Measurements from ENCODE around the gene CHCHD10. TPM values are rescaled to one million over a fixed set of nuclear protein-coding genes. Genes with fewer than 3 reads are reported as not detected.
A peak's percentile ranks its signal among the peaks of the same experiment; 100 is the strongest.
"Not testable (repeated sequence)": the region's sequence is repeated elsewhere in the genome, so short reads cannot be mapped to it uniquely, and the experiment has no call there.

CHCHD10 gene
- total and polyA plus RNA-seq, 4 experiments from 2014 or later = 16.3 to 45.9 (median 38.9) TPM

- Histone ChIP-seq H3K36me3 (ENCODE audit: insufficient read depth, low read length) (no peaks in the 10 kb centered on the region), H3K9me3 (ENCODE audit: control insufficient read depth in 1 of 2, low read length in 2 of 2) (no peaks in the 10 kb centered on the region), H3K27me3 (ENCODE audit: insufficient read depth, low read length) (no peaks in the 10 kb centered on the region), H3K27ac (ENCODE audit: low read depth, low read length) (no peak overlapping the region), H3K4me3 (ENCODE audit: low read length in 2 of 2) (no peak overlapping the region), H3K4me1 (ENCODE audit: insufficient read depth, low read length) (no peaks in the 10 kb centered on the region)
- Mint-ChIP-seq H3K9me3 (no peaks in the 10 kb centered on the region), H3K36me3 (peaks cover 0 to 2% of the 10 kb centered on the region in 2 donors), H3K4me3 (no peak overlapping the region), H3K27me3 (no peaks in the 10 kb centered on the region), H3K4me1 (no peaks in the 10 kb centered on the region), H3K27ac (no peak overlapping the region)
- POLR2A ChIA-PET (ENCODE audit: partially characterized antibody) = no interaction called here
- intact Hi-C loops (cut with micrococcal nuclease) = no loop called here
- CTCF ChIA-PET (ENCODE audit: partially characterized antibody) = interaction anchor here (0.7 kb wide), 1 partner anchor 34 kb away, joined by 3 read pairs; no protein-coding TSS in a partner anchor
- no peak for DNase-seq
Measured at GRCh38 chr22:23737696-23738095, 30.1 kb downstream of the CHCHD10 start.

DNA sequence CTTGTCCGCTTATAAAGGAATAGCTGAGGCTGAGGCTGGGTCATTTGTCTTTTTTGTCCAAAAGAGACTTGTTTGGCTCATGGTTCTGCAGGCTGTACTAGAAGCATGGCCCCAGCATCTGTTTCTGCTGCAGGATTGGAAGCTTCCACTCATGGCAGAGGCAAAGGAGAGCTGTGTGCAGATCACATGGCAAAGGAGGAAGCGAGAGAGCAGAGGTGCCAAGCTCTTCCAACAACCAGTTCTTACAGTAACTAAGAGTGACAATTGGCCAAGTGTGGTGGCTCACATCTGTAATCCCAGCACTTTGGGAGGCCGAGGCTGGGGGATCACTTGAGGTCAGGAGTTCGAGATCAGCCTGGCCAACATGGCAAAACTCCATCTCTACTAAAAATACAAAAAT lies 39.7 kb downstream of the CHCHD10 start:
- H3K27me3 Mint-ChIP-seq = peaks cover 5 to 11% of the 10 kb centered on the region in 2 donors
- H3K4me3 ChIP-seq (ENCODE audit: low read length in 2 of 2); H3K4me1 ChIP-seq (ENCODE audit: insufficient read depth, low read length); H3K36me3 ChIP-seq (ENCODE audit: insufficient read depth, low read length); H3K36me3 Mint-ChIP-seq; DNase-seq; H3K9me3 ChIP-seq (ENCODE audit: control insufficient read depth in 1 of 2, low read length in 2 of 2); H3K27ac ChIP-seq (ENCODE audit: low read depth, low read length); CTCF ChIA-PET (ENCODE audit: partially characterized antibody); H3K9me3 Mint-ChIP-seq; H3K27me3 ChIP-seq (ENCODE audit: insufficient read depth, low read length); H3K4me1 Mint-ChIP-seq; H3K4me3 Mint-ChIP-seq; intact Hi-C loops (cut with micrococcal nuclease); POLR2A ChIA-PET (ENCODE audit: partially characterized antibody); H3K27ac Mint-ChIP-seq: not testable (repeated sequence)

GRCh38 chr22:23722724-23723123 lies 45.0 kb downstream of the CHCHD10 start:
- Histone ChIP-seq H3K4me3 (ENCODE audit: low read length in 2 of 2) (no peak overlapping the region), H3K27me3 (ENCODE audit: insufficient read depth, low read length) (no peaks in the 10 kb centered on the region), H3K27ac (ENCODE audit: low read depth, low read length) (no peak overlapping the region), H3K36me3 (ENCODE audit: insufficient read depth, low read length) (no peaks in the 10 kb centered on the region), H3K4me1 (ENCODE audit: insufficient read depth, low read length) (no peaks in the 10 kb centered on the region), H3K9me3 (ENCODE audit: control insufficient read depth in 1 of 2, low read length in 2 of 2) (no peaks in the 10 kb centered on the region)
- ChIA-PET CTCF (ENCODE audit: partially characterized antibody) (no interaction called here), POLR2A (ENCODE audit: partially characterized antibody) (no interaction called here)
- no peaks in the 10 kb centered on the region for H3K36me3 Mint-ChIP-seq
- peaks cover 0 to 2% (median 0%) of the 10 kb centered on the region in 8 donors for H3K9me3 Mint-ChIP-seq
- no peaks in the 10 kb centered on the region for H3K4me1 Mint-ChIP-seq
- H3K27me3 Mint-ChIP-seq = peaks cover 5 to 9% of the 10 kb centered on the region in 2 donors
- H3K4me3 Mint-ChIP-seq = no peak overlapping the region
- DNase-seq = no peak
- intact Hi-C loops (cut with micrococcal nuclease) = no loop called here
- no peak overlapping the region for H3K27ac Mint-ChIP-seq

GRCh38 chr22:23722160-23722559 lies 45.6 kb downstream of the CHCHD10 start:
- no peak for DNase-seq
- ChIA-PET CTCF (ENCODE audit: partially characterized antibody) (no interaction called here), POLR2A (ENCODE audit: partially characterized antibody) (no interaction called here)
- Mint-ChIP-seq H3K27me3 (peaks cover 5 to 9% of the 10 kb centered on the region in 2 donors), H3K27ac (no peak overlapping the region), H3K4me1 (peaks cover 2 to 5% (median 3%) of the 10 kb centered on the region in 4 donors), H3K4me3 (no peak overlapping the region), H3K9me3 (peaks cover 0 to 2% (median 0%) of the 10 kb centered on the region in 8 donors), H3K36me3 (no peaks in the 10 kb centered on the region)
- Histone ChIP-seq H3K27me3 (ENCODE audit: insufficient read depth, low read length) (no peaks in the 10 kb centered on the region), H3K36me3 (ENCODE audit: insufficient read depth, low read length) (no peaks in the 10 kb centered on the region), H3K27ac (ENCODE audit: low read depth, low read length) (no peak overlapping the region), H3K4me3 (ENCODE audit: low read length in 2 of 2) (no peak overlapping the region), H3K9me3 (ENCODE audit: control insufficient read depth in 1 of 2, low read length in 2 of 2) (no peaks in the 10 kb centered on the region), H3K4me1 (ENCODE audit: insufficient read depth, low read length) (peaks cover 4% of the 10 kb centered on the region)
- intact Hi-C loops (cut with micrococcal nuclease) = no loop called here

DNA sequence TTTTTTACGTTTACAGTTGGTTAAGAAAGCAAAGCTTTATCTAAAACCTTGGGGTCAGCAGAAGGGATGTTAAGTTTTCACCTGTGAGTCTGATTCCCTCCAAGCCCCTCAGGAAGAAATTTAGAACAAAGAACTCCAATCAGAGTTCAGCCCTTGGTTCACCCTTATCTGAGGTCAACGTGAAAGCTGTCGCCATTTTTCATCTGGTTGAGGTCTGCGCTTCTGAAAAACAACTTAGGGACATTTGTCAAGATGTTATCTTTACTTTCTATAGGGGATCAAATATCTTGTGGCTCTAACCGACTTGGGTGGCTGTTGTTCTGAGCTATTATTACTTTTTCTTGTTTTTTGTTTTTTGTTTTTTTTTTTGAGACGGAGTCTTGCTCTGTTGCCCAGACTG lies 46.9 kb downstream of the CHCHD10 start:
- Histone ChIP-seq H3K27me3 (ENCODE audit: insufficient read depth, low read length) (no peaks in the 10 kb centered on the region), H3K9me3 (ENCODE audit: control insufficient read depth in 1 of 2, low read length in 2 of 2) (no peaks in the 10 kb centered on the region), H3K36me3 (ENCODE audit: insufficient read depth, low read length) (no peaks in the 10 kb centered on the region), H3K4me3 (ENCODE audit: low read length in 2 of 2) (no peak overlapping the region), H3K27ac (ENCODE audit: low read depth, low read length) (no peak overlapping the region), H3K4me1 (ENCODE audit: insufficient read depth, low read length) (peaks cover 12% of the 10 kb centered on the region)
- intact Hi-C loops (cut with micrococcal nuclease) = no loop called here
- ChIA-PET CTCF (ENCODE audit: partially characterized antibody) (interaction anchor here (0.8 to 1.5 kb wide), 2 partner anchors 46 to 126 kb away, joined by 3 read pairs; no protein-coding TSS in a partner anchor), POLR2A (ENCODE audit: partially characterized antibody) (no interaction called here)
- H3K27me3 Mint-ChIP-seq = peaks cover 0 to 6% of the 10 kb centered on the region in 2 donors
- H3K9me3 Mint-ChIP-seq = peaks cover 0 to 2% (median 0%) of the 10 kb centered on the region in 8 donors
- no peaks in the 10 kb centered on the region for H3K36me3 Mint-ChIP-seq
- DNase-seq = no peak
- no peak overlapping the region for H3K4me3 Mint-ChIP-seq
- peaks cover 4 to 13% (median 5%) of the 10 kb centered on the region in 4 donors for H3K4me1 Mint-ChIP-seq
- H3K27ac Mint-ChIP-seq = no peak overlapping the region

DNA sequence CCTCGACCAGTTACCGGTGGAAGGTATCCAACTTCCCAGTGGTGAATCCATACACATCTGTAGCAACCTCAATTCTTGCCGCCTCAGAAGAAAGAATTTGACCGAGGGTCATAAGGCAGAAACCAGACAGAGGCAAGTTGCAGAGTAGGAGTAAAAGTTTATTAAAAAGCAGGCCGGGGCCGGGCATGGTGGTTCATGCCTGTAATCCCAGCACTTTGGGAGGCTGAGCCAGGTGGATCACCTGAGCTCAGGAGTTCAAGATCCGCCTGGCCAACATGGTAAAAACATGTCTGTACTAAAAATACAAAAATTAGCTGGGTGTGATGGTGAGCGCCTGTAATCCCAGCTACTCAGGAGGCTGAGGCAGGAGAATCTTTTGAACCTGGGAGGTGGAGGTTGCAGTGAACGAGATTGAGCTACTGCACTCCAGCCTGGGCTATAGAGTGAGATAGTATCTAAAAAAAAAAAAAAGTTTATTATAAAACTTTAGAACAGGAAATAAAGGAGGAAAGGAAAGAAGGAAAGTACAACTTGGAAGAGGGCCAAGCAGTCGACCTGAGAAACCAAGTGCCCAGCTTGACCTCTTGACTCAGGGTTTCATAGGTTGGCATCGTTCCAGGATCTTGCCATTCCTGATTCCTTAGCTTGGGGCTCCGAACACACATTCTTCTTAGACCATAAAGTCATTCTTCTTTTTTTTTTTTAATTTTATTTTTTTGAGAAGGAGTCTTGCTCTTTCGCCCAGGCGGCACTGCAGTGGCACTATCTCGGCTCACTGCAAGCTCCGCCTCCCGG lies 49.2 kb downstream of the CHCHD10 start:
- no peaks in the 10 kb centered on the region for H3K9me3 ChIP-seq (ENCODE audit: control insufficient read depth in 1 of 2, low read length in 2 of 2)
- Mint-ChIP-seq H3K27ac (peak overlapping the region in 2 of 7 donors; percentile 63 to 75), H3K9me3 (peaks cover 0 to 2% (median 0%) of the 10 kb centered on the region in 8 donors), H3K36me3 (peaks cover 6 to 10% of the 10 kb centered on the region in 2 donors), H3K4me3 (peak overlapping the region in 5 of 8 donors; percentile 15 to 54 (median 34)), H3K4me1 (peaks cover 7 to 28% (median 13%) of the 10 kb centered on the region in 4 donors), H3K27me3 (peaks cover 0 to 2% of the 10 kb centered on the region in 2 donors)
- H3K36me3 ChIP-seq (ENCODE audit: insufficient read depth, low read length) = peaks cover 10% of the 10 kb centered on the region
- intact Hi-C loops (cut with micrococcal nuclease) = loop anchor here (5.0 kb wide), 3 partner anchors 34 to 119 kb away; partner anchors contain the start of genes DERL3, SMARCB1, VPREB3 and ZNF70
- no peak overlapping the region for H3K27ac ChIP-seq (ENCODE audit: low read depth, low read length)
- no peaks in the 10 kb centered on the region for H3K27me3 ChIP-seq (ENCODE audit: insufficient read depth, low read length)
- H3K4me3 ChIP-seq (ENCODE audit: low read length in 2 of 2) = no peak overlapping the region
- H3K4me1 ChIP-seq (ENCODE audit: insufficient read depth, low read length) = peaks cover 21% of the 10 kb centered on the region
- ChIA-PET CTCF (ENCODE audit: partially characterized antibody) (interaction anchor here (0.6 to 0.9 kb wide), 2 partner anchors 32 to 39 kb away, joined by 3 read pairs; partner anchors contain the start of gene ZNF70), POLR2A (ENCODE audit: partially characterized antibody) (interaction anchor here (1.0 to 3.2 kb wide), 4 partner anchors 21 to 69 kb away, joined by 3 to 76 read pairs (median 10); partner anchors contain the start of genes SMARCB1 and ZNF70)
- no peak for DNase-seq

Measured in CD4-positive, alpha-beta memory T cell (primary cell).